ENCODE measurements around the gene CRHR2.

The CRHR2 gene

GRCh38 chr7:30706316-30706715, 24.1 kb upstream of the CRHR2 start:
- no peak for FAIRE-seq

- FAIRE-seq = no peak
Observed at GRCh38 chr7:30705596-30705995, 23.3 kb upstream of the CRHR2 start.

- no peak for FAIRE-seq
Observed at GRCh38 chr7:30705008-30705407, 22.8 kb upstream of the CRHR2 start.

- FAIRE-seq = no peak
Observed at GRCh38 chr7:30703756-30704155, 21.5 kb upstream of the CRHR2 start.

GRCh38 chr7:30702200-30702599, 19.9 kb upstream of the CRHR2 start:
- no peak for FAIRE-seq

GRCh38 chr7:30700941-30701340, 18.7 kb upstream of the CRHR2 start:
- FAIRE-seq = no peak

- no peak for FAIRE-seq
Observed at GRCh38 chr7:30699706-30700495, 17.6 kb upstream of the CRHR2 start.

GRCh38 chr7:30698481-30698880, 16.2 kb upstream of the CRHR2 start:
- no peak for FAIRE-seq

GRCh38 chr7:30697719-30698460, 15.6 kb upstream of the CRHR2 start:
- FAIRE-seq = no peak

GRCh38 chr7:30694774-30695721, 12.8 kb upstream of the CRHR2 start:
- FAIRE-seq = no peak

GRCh38 chr7:30694218-30694745, 12.0 kb upstream of the CRHR2 start:
- no peak for FAIRE-seq

GRCh38 chr7:30692882-30693281, 10.6 kb upstream of the CRHR2 start:
- no peak for FAIRE-seq

GRCh38 chr7:30692438-30692837, 10.2 kb upstream of the CRHR2 start:
- no peak for FAIRE-seq

- no peak for FAIRE-seq
Observed at GRCh38 chr7:30690011-30690410, 7.8 kb upstream of the CRHR2 start.

GRCh38 chr7:30688718-30689221, 6.5 kb upstream of the CRHR2 start:
- no peak for FAIRE-seq

GRCh38 chr7:30687604-30688003, 5.3 kb upstream of the CRHR2 start:
- FAIRE-seq = no peak

GRCh38 chr7:30684351-30684750, 2.1 kb upstream of the CRHR2 start:
- no peak for FAIRE-seq

- no peak for FAIRE-seq
Observed at GRCh38 chr7:30683816-30684215, 1.6 kb upstream of the CRHR2 start.

- FAIRE-seq = no peak
Observed at GRCh38 chr7:30683306-30683705, 1.1 kb upstream of the CRHR2 start.

GRCh38 chr7:30681815-30682211, 443 bp downstream of the CRHR2 start:
- no peak for FAIRE-seq

- FAIRE-seq = no peak
Observed at GRCh38 chr7:30681331-30681797, 892 bp downstream of the CRHR2 start.

- no peak for FAIRE-seq
Observed at GRCh38 chr7:30679664-30680063, 2.6 kb downstream of the CRHR2 start.

- no peak for FAIRE-seq
Observed at GRCh38 chr7:30678805-30679204, 3.5 kb downstream of the CRHR2 start.
